SH-SY5Y (cell line): Measurements from ENCODE around the gene KLK12.

Experiments
- GATA2 ChIP-seq: IDR thresholded peaks from 2 replicates; pipeline ENCODE4 v1.6.1; 2011; ENCODE audit warnings: mild to moderate bottlenecking, low read depth, low read length
- GATA3 ChIP-seq: IDR thresholded peaks from 2 replicates; pipeline ENCODE4 v1.6.1; 2011; ENCODE audit warnings: low read depth, mild to moderate bottlenecking, low read length, moderate library complexity

DNA sequence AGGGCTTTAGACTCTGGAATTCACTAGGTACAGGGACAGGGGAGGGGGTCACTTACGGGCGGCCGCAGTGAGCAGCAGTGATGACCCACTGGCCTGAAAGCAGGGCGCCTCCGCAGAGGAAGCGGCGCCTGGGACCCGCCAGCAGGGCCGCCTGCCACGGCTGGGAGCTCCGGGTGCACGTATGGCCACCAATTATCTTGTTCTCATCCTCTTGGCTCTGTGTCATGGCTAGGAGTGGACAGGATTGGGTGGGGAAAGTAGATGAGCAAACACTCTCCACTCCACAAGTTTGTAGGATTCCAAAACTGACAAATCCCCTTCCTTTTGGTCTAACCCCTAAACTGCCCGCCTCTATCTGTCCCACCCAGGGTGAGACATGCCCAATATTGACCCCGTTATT lies 46.7 kb upstream of the KLK12 start:
- TF ChIP-seq GATA2, result no peak
- no peak for TF ChIP-seq GATA3
